PFSK-1 (cell line): Measurements from ENCODE around the gene VWF.

ENCODE experiments used
- FOXP2 ChIP-seq: optimal IDR thresholded peaks from 2 replicates; pipeline ENCODE3; 2011; ENCODE audit warnings: borderline replicate concordance, control low read depth, inconsistent platforms; ENCODE audit not compliant: insufficient read depth; ENCODE audit errors: extremely low read length, extremely low read depth
- POLR2AphosphoS5 ChIP-seq: IDR thresholded peaks from 2 replicates; pipeline ENCODE4 v1.6.1; 2012; ENCODE audit warnings: low read depth, mild to moderate bottlenecking, control low read depth, low read length, moderate library complexity
- SIN3A ChIP-seq: IDR thresholded peaks from 2 replicates; pipeline ENCODE4 v1.6.1; 2012; ENCODE audit warnings: mild to moderate bottlenecking, low read length, moderate library complexity, borderline replicate concordance; ENCODE audit not compliant: insufficient read depth
- TAF1 ChIP-seq: IDR thresholded peaks from 2 replicates; pipeline ENCODE4 v1.6.1; 2012; ENCODE audit warnings: low read length, control low read depth, borderline replicate concordance; ENCODE audit not compliant: insufficient read depth
- TF ChIP-seq, protein P1 (sequence below), 2 experiments: IDR thresholded peaks; 2 replicates each; pipeline versions ENCODE4 v1.6.1 to v1.8.0; 2011 to 2012; ENCODE audit warnings: low read depth in 2 of 2, low read length in 2 of 2, control low read depth in 1 of 2, inconsistent platforms in 1 of 2, mild to moderate bottlenecking in 1 of 2, moderate library complexity in 1 of 2; ENCODE audit not compliant: insufficient read depth in 1 of 2

The VWF gene

DNA sequence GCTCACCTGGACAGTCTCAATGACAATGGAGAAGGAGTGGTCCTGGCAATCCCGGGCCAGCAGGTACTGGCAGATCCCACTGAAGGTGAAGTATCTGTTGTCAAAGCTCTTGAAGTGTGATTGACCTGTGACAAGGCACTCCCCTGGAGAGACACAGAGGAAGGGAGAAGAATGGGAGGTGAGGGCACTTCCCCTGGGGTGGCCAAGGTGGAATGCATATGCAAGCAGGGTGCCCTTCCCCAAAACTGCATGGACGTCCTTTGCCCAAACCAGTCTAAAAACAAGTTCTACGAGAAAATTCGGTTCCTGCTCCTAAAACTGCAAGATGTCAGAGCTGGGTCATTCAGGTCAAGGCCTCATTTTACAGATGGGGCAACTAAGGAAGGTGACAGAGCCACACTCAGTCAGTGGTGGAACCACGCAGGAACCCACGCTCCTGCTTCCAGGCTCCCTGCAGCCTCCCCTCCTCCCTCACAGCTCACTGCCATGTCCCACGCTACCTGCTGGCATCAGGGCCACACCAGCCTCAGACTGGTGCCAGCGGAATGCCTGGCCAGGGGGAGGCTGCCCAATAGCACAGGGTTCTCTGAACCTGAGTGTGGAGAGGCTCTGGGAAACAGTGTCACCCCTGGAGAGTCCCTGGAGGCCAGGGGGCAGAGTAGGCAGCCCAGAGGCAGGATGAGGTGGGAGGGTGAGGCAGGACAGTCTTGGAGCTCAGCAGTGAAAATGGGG, 59.2 kb downstream of the VWF start:
- TF ChIP-seq SIN3A (no peak), TAF1 (no peak), FOXP2 (no peak), POLR2AphosphoS5 (no peak)
- TF ChIP-seq, protein P1, sequence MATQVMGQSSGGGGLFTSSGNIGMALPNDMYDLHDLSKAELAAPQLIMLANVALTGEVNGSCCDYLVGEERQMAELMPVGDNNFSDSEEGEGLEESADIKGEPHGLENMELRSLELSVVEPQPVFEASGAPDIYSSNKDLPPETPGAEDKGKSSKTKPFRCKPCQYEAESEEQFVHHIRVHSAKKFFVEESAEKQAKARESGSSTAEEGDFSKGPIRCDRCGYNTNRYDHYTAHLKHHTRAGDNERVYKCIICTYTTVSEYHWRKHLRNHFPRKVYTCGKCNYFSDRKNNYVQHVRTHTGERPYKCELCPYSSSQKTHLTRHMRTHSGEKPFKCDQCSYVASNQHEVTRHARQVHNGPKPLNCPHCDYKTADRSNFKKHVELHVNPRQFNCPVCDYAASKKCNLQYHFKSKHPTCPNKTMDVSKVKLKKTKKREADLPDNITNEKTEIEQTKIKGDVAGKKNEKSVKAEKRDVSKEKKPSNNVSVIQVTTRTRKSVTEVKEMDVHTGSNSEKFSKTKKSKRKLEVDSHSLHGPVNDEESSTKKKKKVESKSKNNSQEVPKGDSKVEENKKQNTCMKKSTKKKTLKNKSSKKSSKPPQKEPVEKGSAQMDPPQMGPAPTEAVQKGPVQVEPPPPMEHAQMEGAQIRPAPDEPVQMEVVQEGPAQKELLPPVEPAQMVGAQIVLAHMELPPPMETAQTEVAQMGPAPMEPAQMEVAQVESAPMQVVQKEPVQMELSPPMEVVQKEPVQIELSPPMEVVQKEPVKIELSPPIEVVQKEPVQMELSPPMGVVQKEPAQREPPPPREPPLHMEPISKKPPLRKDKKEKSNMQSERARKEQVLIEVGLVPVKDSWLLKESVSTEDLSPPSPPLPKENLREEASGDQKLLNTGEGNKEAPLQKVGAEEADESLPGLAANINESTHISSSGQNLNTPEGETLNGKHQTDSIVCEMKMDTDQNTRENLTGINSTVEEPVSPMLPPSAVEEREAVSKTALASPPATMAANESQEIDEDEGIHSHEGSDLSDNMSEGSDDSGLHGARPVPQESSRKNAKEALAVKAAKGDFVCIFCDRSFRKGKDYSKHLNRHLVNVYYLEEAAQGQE (IDR thresholded peaks at IDR 0.05; ENCODE audit: insufficient read depth in 1 of 2, low read depth in 2 of 2, low read length in 2 of 2) = no peak

DNA sequence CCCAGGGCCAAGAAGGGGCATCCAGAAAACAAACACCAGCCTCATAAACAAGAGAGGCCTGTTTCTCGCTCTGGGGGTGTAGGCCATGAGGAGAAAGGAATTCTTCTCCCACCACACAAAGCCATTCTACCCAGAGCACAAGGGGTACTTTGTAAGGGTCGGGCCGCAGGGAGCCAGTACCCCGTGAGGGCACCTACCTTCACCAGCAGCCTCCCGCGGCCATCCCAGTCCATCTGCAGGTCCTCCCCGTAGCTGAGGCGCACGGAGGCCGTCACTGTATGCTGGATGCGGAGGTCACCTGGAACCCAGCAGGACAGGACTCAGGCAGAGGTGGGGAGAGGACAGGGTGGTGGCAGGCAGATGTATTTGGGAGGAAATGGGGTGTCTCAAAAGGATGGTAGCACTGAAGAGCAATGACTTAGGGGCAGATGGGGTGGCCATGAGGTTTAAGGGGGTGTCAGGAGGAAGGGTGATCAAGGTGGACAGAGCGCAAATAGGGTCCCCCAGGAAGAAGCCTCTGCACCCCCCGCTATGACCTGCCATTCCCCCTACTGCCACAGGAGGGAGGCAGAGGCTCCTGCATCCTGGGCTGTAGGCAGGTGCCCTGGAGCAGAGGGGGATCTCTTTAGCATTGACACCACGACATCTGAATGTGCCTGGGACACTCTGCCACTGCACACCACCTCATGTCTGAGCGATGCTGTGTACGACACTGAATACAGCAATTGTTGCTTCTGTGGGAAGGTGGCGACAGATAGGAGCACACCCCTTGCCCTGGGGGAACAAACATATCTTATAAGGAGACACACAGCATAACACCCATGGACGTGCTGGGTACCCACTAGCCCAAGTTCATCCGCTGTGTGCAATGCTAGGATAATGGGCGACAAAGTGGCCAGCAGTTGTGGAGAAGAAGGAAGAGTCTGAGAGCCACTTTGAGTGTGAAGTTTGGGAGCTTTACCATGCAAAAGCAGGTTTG, 61.4 kb downstream of the VWF start:
- TF ChIP-seq, protein P1 (IDR thresholded peaks at IDR 0.05; ENCODE audit: insufficient read depth in 1 of 2, low read depth in 2 of 2, low read length in 2 of 2) = no peak
- TF ChIP-seq FOXP2 = peak; percentile 32

DNA sequence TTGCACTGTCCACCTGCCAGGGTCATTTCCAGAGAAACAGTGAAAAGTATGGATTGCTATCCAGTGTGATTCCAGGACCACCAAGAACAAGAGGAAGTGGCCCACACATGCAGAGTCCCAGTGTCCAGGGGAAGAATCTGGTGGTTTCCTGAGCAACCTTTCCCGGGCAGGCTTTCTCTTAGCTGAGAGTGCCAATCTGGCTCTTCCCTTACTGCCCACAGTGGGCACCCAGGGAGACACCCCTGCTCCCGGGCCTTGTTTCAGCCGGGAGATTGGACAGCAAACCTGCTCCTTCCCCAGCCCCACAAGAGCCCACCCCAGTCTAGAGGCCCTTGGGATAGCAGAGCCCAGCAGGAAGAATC, 62.1 kb downstream of the VWF start:
- TF ChIP-seq FOXP2 = no peak
- no peak for TF ChIP-seq SIN3A
- no peak for TF ChIP-seq POLR2AphosphoS5
- TF ChIP-seq, protein P1 (IDR thresholded peaks at IDR 0.05; ENCODE audit: insufficient read depth in 1 of 2, low read depth in 2 of 2, low read length in 2 of 2) = no peak
- no peak for TF ChIP-seq TAF1

DNA sequence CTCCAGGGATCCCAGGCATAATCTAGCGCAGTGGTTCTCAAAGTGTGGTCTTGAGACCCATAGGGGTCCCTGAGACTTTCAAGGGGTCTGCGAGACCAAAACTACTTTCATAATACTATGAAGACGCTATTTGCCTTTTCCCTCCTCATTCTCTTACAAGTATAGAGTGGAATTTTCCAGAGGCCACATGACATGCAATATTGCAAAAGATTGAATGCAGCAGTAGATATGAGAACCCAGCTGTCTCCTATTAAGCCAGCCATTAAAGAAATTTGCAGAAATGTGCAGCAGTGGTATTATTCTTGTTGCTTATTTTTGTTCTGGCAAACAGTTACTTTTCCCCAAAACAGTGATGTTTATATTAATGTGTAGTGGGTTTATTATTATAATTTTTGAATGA, 62.8 kb downstream of the VWF start:
- TF ChIP-seq SIN3A = no peak
- no peak for TF ChIP-seq TAF1
- TF ChIP-seq POLR2AphosphoS5 = no peak
- TF ChIP-seq, protein P1 (IDR thresholded peaks at IDR 0.05; ENCODE audit: insufficient read depth in 1 of 2, low read depth in 2 of 2, low read length in 2 of 2) = no peak
- TF ChIP-seq FOXP2 = no peak
